ENCODE data around the gene HNRNPUL1. TPM values are rescaled to one million over a fixed set of nuclear protein-coding genes. Genes with fewer than 3 reads are reported as not detected.

The HNRNPUL1 gene
- total and polyA plus RNA-seq, 9 of the 15 experiments (the other 6 are each of a cell fraction or from before 2014, with no cell fraction given) = 7.3 to 211 (median 85.0) TPM

- TF ChIP-seq NFATC3 (IDR thresholded peaks at IDR 0.05) = no peak
- no peak for TF ChIP-seq ETS2 (tag; IDR thresholded peaks at IDR 0.05; ENCODE audit: borderline replicate concordance, poor library complexity, severe bottlenecking)
- TF ChIP-seq ELF1 (tag; IDR thresholded peaks at IDR 0.05) = no peak
- TF ChIP-seq KAT7 (CRISPR knock-in tag; IDR thresholded peaks at IDR 0.05; ENCODE audit: borderline replicate concordance) = no peak
- TF ChIP-seq ZNF717 (CRISPR knock-in tag; IDR thresholded peaks at IDR 0.05) = no peak; the same call in 1 of the 2 replicates
- TF ChIP-seq ZC3H8 (IDR thresholded peaks at IDR 0.05) = no peak
- TF ChIP-seq HINFP (tag; conservative IDR thresholded peaks at IDR 0.05; ENCODE audit: low read depth) = no peak
- no peak; the same call in 1 of the 2 replicates for TF ChIP-seq KLF6 (CRISPR knock-in tag; IDR thresholded peaks at IDR 0.05; ENCODE audit: borderline replicate concordance)
- no peak for TF ChIP-seq ZNF217 (CRISPR knock-in tag; IDR thresholded peaks at IDR 0.05)
- TF ChIP-seq NFXL1 (CRISPR knock-in tag; IDR thresholded peaks at IDR 0.05) = no peak
- TF ChIP-seq HNRNPK (IDR thresholded peaks at IDR 0.05; ENCODE audit: low read depth, low read length, poor library complexity, severe bottlenecking) = no peak
- no peak for TF ChIP-seq ILF3 (IDR thresholded peaks at IDR 0.05; ENCODE audit: borderline replicate concordance)
- no peak for TF ChIP-seq PHTF2 (CRISPR knock-in tag; IDR thresholded peaks at IDR 0.05)
- no peak for TF ChIP-seq HLTF (IDR thresholded peaks at IDR 0.05)
- TF ChIP-seq RUNX1 (IDR thresholded peaks at IDR 0.05; ENCODE audit: low read depth) = no peak
- TF ChIP-seq ZNF174 (CRISPR knock-in tag; IDR thresholded peaks at IDR 0.05) = no peak
- peak; percentile 98 for TF ChIP-seq FOSL1 (tag; conservative IDR thresholded peaks at IDR 0.05)
- no peak for TF ChIP-seq RREB1 (CRISPR knock-in tag; IDR thresholded peaks at IDR 0.05)
- no peak for TF ChIP-seq SMAD3 (CRISPR knock-in tag; conservative IDR thresholded peaks at IDR 0.05)
- TF ChIP-seq TCF7 (IDR thresholded peaks at IDR 0.05; ENCODE audit: borderline replicate concordance) = 0 out of 2 replicates have a peak, but pooled peaks have one; percentile 31
- TF ChIP-seq YY1 (IDR thresholded peaks at IDR 0.05; ENCODE audit: borderline replicate concordance in 1 of 3, control insufficient read depth in 1 of 3, extremely low read depth in 1 of 3, insufficient read depth in 3 of 3, insufficient read length in 1 of 3, insufficient replicate concordance in 2 of 3, low read depth in 1 of 3, low read length in 2 of 3) = peak in 2 of 3 experiments; percentile 70 to 81
- no peak for TF ChIP-seq ZNF121 (CRISPR knock-in tag; conservative IDR thresholded peaks at IDR 0.05)
These were observed 59.4 kb downstream of the HNRNPUL1 start (continued) for GRCh38 chr19:41323430-41324125.

Data from K562 (cell line).